Measurements from ENCODE around the gene JAKMIP3.

The JAKMIP3 gene

GRCh38 chr10:132044803-132045202 lies 20.9 kb upstream of the JAKMIP3 start:
- DNase-seq = no peak

- no peak for DNase-seq
These were observed 20.4 kb upstream of the JAKMIP3 start for GRCh38 chr10:132045324-132045723.

GRCh38 chr10:132047575-132048293 lies 18.0 kb upstream of the JAKMIP3 start:
- no peak for DNase-seq

- no peak for DNase-seq
These were observed 17.5 kb upstream of the JAKMIP3 start for GRCh38 chr10:132048294-132048667.

- DNase-seq = no peak
These were observed 15.6 kb upstream of the JAKMIP3 start for GRCh38 chr10:132050191-132050590.

- no peak for DNase-seq
These were observed 13.6 kb upstream of the JAKMIP3 start for GRCh38 chr10:132052124-132052523.

GRCh38 chr10:132054564-132054963 lies 11.2 kb upstream of the JAKMIP3 start:
- DNase-seq = no peak

GRCh38 chr10:132055616-132056015 lies 10.1 kb upstream of the JAKMIP3 start:
- no peak for DNase-seq

GRCh38 chr10:132056663-132057062 lies 9.1 kb upstream of the JAKMIP3 start:
- no peak for DNase-seq

GRCh38 chr10:132057191-132057681 lies 8.5 kb upstream of the JAKMIP3 start:
- no peak for DNase-seq

GRCh38 chr10:132058111-132058745 lies 7.5 kb upstream of the JAKMIP3 start:
- DNase-seq = peak; percentile 6 to 17

- no peak for DNase-seq
These were observed 6.7 kb upstream of the JAKMIP3 start for GRCh38 chr10:132058793-132059759.

GRCh38 chr10:132059760-132060508 lies 5.8 kb upstream of the JAKMIP3 start:
- no peak for DNase-seq

GRCh38 chr10:132061030-132061429 lies 4.7 kb upstream of the JAKMIP3 start:
- DNase-seq = no peak

- no peak for DNase-seq
These were observed 4.3 kb upstream of the JAKMIP3 start for GRCh38 chr10:132061465-132061864.

- no peak for DNase-seq
These were observed 3.6 kb upstream of the JAKMIP3 start for GRCh38 chr10:132062116-132062515.

GRCh38 chr10:132062641-132063390 lies 2.9 kb upstream of the JAKMIP3 start:
- DNase-seq = no peak

- DNase-seq = no peak
These were observed 2.3 kb upstream of the JAKMIP3 start for GRCh38 chr10:132063432-132063831.

- no peak for DNase-seq
These were observed 1.5 kb upstream of the JAKMIP3 start for GRCh38 chr10:132064082-132064755.

GRCh38 chr10:132064771-132065437 lies 842 bp upstream of the JAKMIP3 start:
- DNase-seq = no peak

- no peak for DNase-seq
These were observed 440 bp downstream of the JAKMIP3 start for GRCh38 chr10:132066186-132066585.

All from activated CD4-positive, alpha-beta T cell treated with anti-CD3 and anti-CD28 coated beads, Interleukin-2, amount 50 U/mL, for 48 hours (primary cell).